Tongue (tissue), 2 donors: ENCODE results near the gene ADAMTSL1. TPM values are rescaled to one million over a fixed set of nuclear protein-coding genes. Genes with fewer than 3 reads are reported as not detected.

Experiments
- DNase-seq: peaks from one replicate; pipeline ENCODE4 v3.0.0-alpha.2; 2015
- total RNA-seq: library from RNA; depleted of rRNA; stranded (reverse); fragments of >200 nt; gene quantifications from one replicate; pipeline ENCODE4 v1.2.3, GENCODE V29; 2014

The ADAMTSL1 gene
- total RNA-seq, 1 donor from 2014 or later, result 22.4 TPM

GRCh38 chr9:18741359-18741758 is 267.4 kb downstream of the ADAMTSL1 start:
- DNase-seq, result no peak

DNA sequence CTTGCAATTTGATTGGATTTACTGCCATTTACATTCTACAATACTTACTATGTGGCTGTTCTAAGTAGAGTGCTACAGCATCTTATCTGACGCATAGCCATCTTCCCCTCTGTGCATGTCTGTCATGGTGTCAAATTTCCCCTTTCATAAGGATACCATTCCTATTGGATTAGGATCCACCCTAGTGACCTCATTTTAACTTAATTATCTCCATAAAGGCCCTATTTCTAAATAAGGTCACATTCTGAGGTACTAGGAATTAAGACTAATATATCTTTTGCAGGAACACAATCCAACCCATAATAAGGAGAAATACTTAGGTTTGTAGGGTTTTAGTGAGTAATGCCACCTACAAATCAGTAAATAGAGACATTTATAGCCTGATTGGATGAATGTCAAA is 268.0 kb downstream of the ADAMTSL1 start:
- no peak for DNase-seq

GRCh38 chr9:18743421-18743820 is 269.5 kb downstream of the ADAMTSL1 start:
- DNase-seq, result no peak

DNA sequence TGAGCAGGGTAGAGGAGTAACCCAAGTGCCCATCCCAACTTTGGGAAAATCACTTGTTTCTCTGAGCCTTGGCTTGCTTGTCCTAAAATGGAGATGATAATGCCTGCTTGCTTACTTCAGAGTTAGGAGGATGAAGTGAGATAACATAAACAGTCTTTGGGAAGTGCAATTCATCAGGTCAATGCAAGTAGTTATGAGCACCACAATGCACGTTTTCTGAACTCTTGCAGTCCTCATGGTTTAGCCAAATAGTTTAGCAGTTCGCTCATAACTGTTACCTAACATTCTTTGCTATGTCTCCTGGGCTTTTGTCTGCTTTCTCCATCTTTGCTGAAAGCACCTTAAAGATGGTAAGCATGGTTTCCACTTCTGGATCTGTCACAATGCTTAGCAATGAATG is 270.0 kb downstream of the ADAMTSL1 start:
- DNase-seq, result no peak

DNA sequence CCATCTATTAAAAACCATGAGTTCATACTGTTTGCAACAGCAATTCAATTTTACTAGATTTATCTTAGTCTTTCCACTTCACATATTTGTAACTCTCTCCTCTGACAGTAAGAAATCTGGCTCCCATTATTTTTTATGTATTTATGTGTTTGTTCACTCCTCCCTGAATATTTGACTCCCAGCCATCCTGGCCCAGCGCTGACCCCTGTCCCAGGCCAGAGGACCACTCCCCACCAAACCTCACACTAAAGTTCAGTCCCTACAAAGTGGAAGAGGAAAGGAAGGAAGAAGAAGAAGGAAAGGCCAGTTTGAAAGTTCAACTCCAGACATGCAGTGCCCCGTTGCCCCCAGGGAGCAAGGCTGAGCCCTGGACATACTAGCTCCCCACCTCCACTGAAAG is 271.8 kb downstream of the ADAMTSL1 start:
- no peak for DNase-seq

GRCh38 chr9:18746631-18747030 is 272.7 kb downstream of the ADAMTSL1 start:
- no peak for DNase-seq

DNA sequence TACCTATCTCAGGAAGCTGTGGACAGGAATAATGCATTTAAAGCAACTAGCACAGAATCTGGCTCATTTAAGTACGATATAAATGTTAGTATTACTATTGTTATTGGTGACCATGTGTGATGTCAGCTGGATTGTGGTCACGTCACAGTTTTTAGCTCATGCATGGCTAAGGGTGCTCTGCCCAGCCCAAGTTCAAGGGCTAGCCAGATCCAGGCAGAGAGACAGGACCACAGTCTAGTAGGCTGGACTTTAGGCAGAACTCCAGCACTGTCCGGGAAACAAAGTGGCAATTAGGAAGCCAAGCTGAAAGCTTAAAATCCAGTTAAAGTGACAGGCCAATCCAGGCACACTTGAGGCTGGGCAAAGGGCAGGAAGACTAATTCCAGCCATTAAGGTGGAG is 273.6 kb downstream of the ADAMTSL1 start:
- DNase-seq, result no peak

GRCh38 chr9:18748251-18748701 is 274.3 kb downstream of the ADAMTSL1 start:
- no peak for DNase-seq

- DNase-seq, result no peak
These were observed 275.8 kb downstream of the ADAMTSL1 start for GRCh38 chr9:18749711-18750110.

DNA sequence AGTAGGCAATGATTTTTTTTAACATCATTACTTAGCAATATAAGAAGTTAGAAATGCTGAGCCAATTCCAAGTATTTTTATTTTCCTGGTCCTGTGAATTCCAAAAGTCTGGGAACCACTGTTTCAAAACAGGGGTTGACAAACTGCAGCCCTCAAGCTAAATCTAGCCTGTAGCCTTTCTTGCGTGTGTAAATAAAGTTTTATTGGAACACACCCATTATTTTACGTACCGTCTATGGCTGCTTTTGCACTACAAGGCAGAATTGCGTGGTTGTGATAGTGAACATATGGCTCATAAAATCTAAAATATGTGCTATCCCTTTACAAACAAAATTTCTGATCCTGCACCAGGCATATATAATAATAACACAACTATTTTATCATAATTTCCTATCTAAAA is 280.0 kb downstream of the ADAMTSL1 start:
- DNase-seq, result no peak

GRCh38 chr9:18754537-18754936 is 280.6 kb downstream of the ADAMTSL1 start:
- no peak for DNase-seq

- DNase-seq, result no peak
These were observed 281.3 kb downstream of the ADAMTSL1 start for GRCh38 chr9:18755263-18755662.

GRCh38 chr9:18756712-18757125 is 282.8 kb downstream of the ADAMTSL1 start:
- no peak for DNase-seq

DNA sequence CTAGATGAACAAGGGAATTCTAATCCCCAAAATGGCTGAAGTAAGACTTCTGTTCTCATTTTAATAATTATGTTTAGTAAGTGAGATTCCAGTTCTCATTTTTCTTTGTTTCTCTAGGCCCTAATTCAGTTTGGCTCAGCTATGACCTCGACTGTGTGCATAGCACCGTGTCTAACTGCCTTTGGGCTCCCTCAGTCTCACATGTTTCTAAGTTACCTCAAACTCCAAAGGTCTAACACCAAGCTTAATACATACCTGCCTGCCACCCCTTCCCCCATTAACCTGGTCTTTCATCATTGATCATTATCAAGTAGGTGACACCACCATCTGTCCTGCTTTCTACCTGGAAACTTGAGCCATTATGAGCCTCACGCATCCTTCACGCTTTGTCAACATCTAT is 285.9 kb downstream of the ADAMTSL1 start:
- no peak for DNase-seq

DNA sequence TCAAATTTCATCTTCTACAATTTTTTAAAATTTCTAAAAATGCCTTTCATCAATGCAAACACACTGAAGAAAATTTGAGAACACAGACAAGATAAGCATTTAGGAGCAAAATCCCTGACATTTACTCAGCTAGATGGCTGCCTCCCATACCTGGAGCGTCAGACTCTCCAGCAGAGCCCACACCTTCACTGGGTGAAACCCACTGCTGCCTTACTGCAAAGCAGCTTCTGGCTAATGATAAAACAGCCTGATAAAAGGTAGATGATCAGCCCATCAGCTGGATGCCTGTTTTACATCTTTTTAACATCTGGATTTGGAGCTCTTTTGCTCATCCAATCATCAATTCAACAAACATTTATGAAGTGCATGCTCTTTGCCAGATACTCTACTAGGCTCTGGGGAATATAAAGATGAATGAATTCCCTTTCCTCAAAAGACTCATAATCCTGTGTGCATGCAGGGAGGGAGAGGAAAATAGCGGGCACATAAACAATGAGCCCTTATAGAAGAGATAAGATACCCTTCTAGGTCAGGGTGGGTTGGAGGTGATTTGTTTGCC is 287.9 kb downstream of the ADAMTSL1 start:
- no peak for DNase-seq

- DNase-seq, result no peak
These were observed 293.1 kb downstream of the ADAMTSL1 start for GRCh38 chr9:18766989-18767550.

GRCh38 chr9:18768951-18769622 is 295.1 kb downstream of the ADAMTSL1 start:
- DNase-seq, result no peak

DNA sequence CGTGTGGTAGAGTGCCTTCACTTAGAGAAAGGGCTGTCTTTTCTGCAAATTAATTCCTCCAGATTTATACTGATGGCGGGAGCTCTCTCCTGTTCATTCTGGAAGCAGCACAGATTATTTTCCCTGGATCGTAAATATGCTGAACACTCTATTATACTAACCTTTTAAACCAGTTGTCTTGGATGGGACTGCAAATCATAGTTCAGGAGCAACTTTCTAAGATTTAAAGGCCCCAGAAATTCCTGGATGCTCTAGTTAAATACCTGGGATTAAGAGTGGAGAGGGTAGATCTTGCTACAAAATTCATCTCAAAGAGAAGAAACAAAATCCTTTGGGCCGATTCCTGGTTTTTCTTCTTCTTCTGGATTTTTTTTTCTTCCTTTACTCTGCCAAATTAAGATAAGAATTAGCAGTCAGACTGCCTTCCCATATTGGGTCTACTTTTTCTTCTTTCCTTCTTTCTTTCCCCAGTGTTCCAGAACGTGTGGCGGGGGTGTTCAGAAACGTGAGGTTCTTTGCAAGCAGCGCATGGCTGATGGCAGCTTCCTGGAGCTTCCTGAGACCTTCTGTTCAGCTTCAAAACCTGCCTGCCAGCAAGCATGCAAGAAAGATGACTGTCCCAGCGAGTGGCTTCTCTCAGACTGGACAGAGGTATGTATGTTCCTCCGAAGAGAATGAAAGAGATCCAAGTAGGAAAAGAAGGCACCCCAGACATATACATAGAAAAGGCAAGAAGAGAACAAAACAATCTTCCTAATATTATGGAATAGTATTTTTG is 296.4 kb downstream of the ADAMTSL1 start:
- no peak for DNase-seq

DNA sequence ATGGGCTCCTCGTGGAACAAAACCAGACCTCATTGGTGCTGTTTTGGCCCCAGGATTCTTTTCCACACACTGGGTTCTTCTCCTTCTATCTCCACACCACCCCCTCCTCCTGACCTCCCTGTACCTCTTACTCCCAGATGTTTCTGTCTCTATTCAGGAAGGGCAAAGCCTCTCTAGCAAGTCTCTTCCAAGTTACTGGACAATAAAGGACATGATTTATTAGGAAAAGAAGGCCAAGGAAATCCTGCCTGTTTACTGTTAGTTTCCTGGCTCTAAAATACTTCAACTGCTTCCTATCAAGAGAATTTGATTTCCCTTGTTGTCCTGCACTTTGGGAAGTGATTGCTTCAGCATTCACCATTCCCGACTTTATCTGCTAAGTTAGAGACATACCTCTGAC is 297.1 kb downstream of the ADAMTSL1 start:
- DNase-seq, result peak; percentile 10

GRCh38 chr9:18771763-18772162 is 297.8 kb downstream of the ADAMTSL1 start:
- no peak for DNase-seq

GRCh38 chr9:18775241-18775640 is 301.3 kb downstream of the ADAMTSL1 start:
- no peak for DNase-seq

DNA sequence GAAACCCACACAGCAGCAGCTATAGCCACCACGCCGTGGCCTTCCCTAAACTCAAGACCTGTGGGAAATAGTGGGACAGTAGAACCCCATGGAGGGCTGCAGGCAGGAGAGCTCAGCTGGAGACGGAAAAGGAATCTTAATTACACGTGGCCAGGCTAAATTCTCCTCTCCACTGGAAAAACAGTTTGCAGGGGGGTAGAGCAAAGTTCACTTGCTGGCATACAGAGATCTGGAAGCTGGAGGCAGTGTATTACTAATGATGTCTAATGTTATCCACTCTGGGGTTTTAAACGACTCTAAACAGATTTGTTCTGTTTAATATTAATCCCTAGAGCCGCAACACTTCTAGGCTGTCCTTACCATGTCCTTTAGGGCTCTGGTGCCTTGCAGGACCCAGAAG is 302.0 kb downstream of the ADAMTSL1 start:
- no peak for DNase-seq
